ENCODE measurements around the gene TSN. TPM values are rescaled to one million over a fixed set of nuclear protein-coding genes. Genes with fewer than 3 reads are reported as not detected.

The TSN gene
- polyA plus RNA-seq, 1 of the 3 experiments (the other 2 are of a cell fraction), result 26.1 TPM

DNA sequence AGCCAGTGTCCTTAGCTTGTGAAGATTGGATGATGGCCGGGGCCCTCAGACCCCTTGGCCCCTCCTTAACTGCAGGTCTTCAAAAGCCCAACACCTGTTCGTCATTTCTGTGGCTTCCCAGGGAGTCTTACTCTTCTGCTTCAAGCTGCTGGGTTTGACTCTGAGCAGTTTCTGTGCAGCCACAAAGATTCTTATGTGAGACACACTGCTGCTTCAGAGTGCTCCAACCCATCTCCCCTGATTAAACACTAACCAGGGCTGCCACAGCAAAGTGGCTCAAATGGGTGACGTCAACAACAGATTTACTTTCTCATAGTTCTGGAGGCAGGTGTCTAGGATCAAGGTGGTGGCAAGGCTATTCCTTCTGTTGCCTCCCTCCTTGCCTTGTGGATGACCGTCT, 40.8 kb downstream of the TSN start:
- ChIA-PET POLR2A (no interaction called here), CTCF (interaction anchor here (1.8 kb wide), 1 partner anchor 15 kb away, joined by 8 read pairs; no protein-coding TSS in a partner anchor)
- TF ChIP-seq, protein P1, sequence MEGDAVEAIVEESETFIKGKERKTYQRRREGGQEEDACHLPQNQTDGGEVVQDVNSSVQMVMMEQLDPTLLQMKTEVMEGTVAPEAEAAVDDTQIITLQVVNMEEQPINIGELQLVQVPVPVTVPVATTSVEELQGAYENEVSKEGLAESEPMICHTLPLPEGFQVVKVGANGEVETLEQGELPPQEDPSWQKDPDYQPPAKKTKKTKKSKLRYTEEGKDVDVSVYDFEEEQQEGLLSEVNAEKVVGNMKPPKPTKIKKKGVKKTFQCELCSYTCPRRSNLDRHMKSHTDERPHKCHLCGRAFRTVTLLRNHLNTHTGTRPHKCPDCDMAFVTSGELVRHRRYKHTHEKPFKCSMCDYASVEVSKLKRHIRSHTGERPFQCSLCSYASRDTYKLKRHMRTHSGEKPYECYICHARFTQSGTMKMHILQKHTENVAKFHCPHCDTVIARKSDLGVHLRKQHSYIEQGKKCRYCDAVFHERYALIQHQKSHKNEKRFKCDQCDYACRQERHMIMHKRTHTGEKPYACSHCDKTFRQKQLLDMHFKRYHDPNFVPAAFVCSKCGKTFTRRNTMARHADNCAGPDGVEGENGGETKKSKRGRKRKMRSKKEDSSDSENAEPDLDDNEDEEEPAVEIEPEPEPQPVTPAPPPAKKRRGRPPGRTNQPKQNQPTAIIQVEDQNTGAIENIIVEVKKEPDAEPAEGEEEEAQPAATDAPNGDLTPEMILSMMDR (IDR thresholded peaks at IDR 0.05), result no peak
- TF ChIP-seq EP300 (IDR thresholded peaks at IDR 0.05; ENCODE audit: borderline replicate concordance in 1 of 2, low read depth in 1 of 2, low read length in 1 of 2) (no peak), MXI1 (IDR thresholded peaks at IDR 0.05; ENCODE audit: low read depth, low read length) (no peak)
- TF ChIP-seq, protein P2, sequence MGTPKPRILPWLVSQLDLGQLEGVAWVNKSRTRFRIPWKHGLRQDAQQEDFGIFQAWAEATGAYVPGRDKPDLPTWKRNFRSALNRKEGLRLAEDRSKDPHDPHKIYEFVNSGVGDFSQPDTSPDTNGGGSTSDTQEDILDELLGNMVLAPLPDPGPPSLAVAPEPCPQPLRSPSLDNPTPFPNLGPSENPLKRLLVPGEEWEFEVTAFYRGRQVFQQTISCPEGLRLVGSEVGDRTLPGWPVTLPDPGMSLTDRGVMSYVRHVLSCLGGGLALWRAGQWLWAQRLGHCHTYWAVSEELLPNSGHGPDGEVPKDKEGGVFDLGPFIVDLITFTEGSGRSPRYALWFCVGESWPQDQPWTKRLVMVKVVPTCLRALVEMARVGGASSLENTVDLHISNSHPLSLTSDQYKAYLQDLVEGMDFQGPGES (IDR thresholded peaks at IDR 0.05; ENCODE audit: low read depth, low read length), result no peak
- TF ChIP-seq, protein P3, sequence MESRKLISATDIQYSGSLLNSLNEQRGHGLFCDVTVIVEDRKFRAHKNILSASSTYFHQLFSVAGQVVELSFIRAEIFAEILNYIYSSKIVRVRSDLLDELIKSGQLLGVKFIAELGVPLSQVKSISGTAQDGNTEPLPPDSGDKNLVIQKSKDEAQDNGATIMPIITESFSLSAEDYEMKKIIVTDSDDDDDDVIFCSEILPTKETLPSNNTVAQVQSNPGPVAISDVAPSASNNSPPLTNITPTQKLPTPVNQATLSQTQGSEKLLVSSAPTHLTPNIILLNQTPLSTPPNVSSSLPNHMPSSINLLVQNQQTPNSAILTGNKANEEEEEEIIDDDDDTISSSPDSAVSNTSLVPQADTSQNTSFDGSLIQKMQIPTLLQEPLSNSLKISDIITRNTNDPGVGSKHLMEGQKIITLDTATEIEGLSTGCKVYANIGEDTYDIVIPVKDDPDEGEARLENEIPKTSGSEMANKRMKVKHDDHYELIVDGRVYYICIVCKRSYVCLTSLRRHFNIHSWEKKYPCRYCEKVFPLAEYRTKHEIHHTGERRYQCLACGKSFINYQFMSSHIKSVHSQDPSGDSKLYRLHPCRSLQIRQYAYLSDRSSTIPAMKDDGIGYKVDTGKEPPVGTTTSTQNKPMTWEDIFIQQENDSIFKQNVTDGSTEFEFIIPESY (IDR thresholded peaks at IDR 0.05; ENCODE audit: borderline replicate concordance, low read depth), result no peak
- no peak overlapping the region for H3K27ac ChIP-seq (ENCODE audit: low read depth in 2 of 2, low read length in 1 of 2)
- DNase-seq, result no peak
- H3K36me3 ChIP-seq (replicated peaks in 1 of 2; ENCODE audit: control insufficient read depth in 1 of 2, insufficient read depth in 2 of 2, low read length in 1 of 2), result no peaks in the 10 kb centered on the region
- no peaks in the 10 kb centered on the region for H3F3A ChIP-seq (replicated peaks; ENCODE audit: insufficient read depth)
- WGBS (ENCODE audit: low lambda C conversion rate), result 53% methylated on average over 3 of the region's 4 CpGs
- H3K4me3 ChIP-seq (ENCODE audit: low read depth in 2 of 2, low read length in 1 of 2), result no peak overlapping the region
- H3K9ac ChIP-seq, result no peak overlapping the region
- no peaks in the 10 kb centered on the region for H3K9me2 ChIP-seq
- no peaks in the 10 kb centered on the region for H3K9me3 ChIP-seq
- no peak overlapping the region for H2AFZ ChIP-seq (ENCODE audit: low read depth)
- no peaks in the 10 kb centered on the region for H3K79me2 ChIP-seq (ENCODE audit: insufficient read depth)
- no peak overlapping the region for H3K4me2 ChIP-seq
- no peaks in the 10 kb centered on the region for H4K20me1 ChIP-seq (ENCODE audit: insufficient read depth)
- no peaks in the 10 kb centered on the region for H3K4me1 ChIP-seq (ENCODE audit: control insufficient read depth in 1 of 2, insufficient read depth in 2 of 2, low read depth in 1 of 2, low read length in 1 of 2)
- H3K27me3 ChIP-seq (ENCODE audit: insufficient read depth), result no peaks in the 10 kb centered on the region

DNA sequence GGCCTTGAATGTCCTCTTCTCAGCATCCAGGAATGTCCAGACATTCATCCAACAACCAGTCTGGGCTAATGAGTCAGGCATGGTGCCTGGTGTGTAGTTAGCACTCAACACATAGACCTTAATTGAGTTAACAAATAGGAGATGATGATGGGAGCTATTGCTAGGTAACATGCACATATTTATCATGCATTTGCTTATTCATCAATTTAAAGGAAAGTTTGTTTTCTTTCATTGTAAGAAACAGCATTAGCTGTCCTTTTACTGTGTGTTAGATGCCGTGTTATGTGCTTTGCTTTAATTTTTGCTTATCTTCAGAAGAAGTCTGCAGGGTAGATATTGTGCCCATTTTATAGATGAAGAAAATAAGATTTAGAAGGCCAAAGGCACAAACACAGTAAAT, 43.2 kb downstream of the TSN start:
- no peaks in the 10 kb centered on the region for H3F3A ChIP-seq (replicated peaks; ENCODE audit: insufficient read depth)
- no peaks in the 10 kb centered on the region for H3K27me3 ChIP-seq (ENCODE audit: insufficient read depth)
- H3K36me3 ChIP-seq (replicated peaks in 1 of 2; ENCODE audit: control insufficient read depth in 1 of 2, insufficient read depth in 2 of 2, low read length in 1 of 2), result no peaks in the 10 kb centered on the region
- H3K4me3 ChIP-seq (ENCODE audit: low read depth in 2 of 2, low read length in 1 of 2), result no peak overlapping the region
- POLR2A ChIA-PET, result no interaction called here
- H3K9me2 ChIP-seq, result no peaks in the 10 kb centered on the region
- no peaks in the 10 kb centered on the region for H4K20me1 ChIP-seq (ENCODE audit: insufficient read depth)
- no peak overlapping the region for H2AFZ ChIP-seq (ENCODE audit: low read depth)
- H3K79me2 ChIP-seq (ENCODE audit: insufficient read depth), result no peaks in the 10 kb centered on the region
- no peak overlapping the region for H3K4me2 ChIP-seq
- H3K9me3 ChIP-seq, result 0 out of 2 replicates have a peak, but pooled peaks cover 7% of the 10 kb centered on the region
- DNase-seq, result no peak
- H3K9ac ChIP-seq, result no peak overlapping the region
- H3K27ac ChIP-seq (ENCODE audit: low read depth in 2 of 2, low read length in 1 of 2), result no peak overlapping the region
- CTCF ChIA-PET, result interaction anchor here (1.0 to 1.3 kb wide), 2 partner anchors 12 to 39 kb away, joined by 3 read pairs; no protein-coding TSS in a partner anchor
- H3K4me1 ChIP-seq (ENCODE audit: control insufficient read depth in 1 of 2, insufficient read depth in 2 of 2, low read depth in 1 of 2, low read length in 1 of 2), result no peaks in the 10 kb centered on the region
- WGBS (ENCODE audit: low lambda C conversion rate), result 58% methylated on average over 1 of the region's 1 CpG
- TF ChIP-seq, protein P1 (IDR thresholded peaks at IDR 0.05), result no peak
- no peak for TF ChIP-seq RFX5 (IDR thresholded peaks at IDR 0.05; ENCODE audit: low read length)
- TF ChIP-seq RCOR1 (IDR thresholded peaks at IDR 0.05; ENCODE audit: low read length), result no peak
- TF ChIP-seq EP300 (IDR thresholded peaks at IDR 0.05; ENCODE audit: borderline replicate concordance in 1 of 2, low read depth in 1 of 2, low read length in 1 of 2), result no peak
- no peak for TF ChIP-seq SIN3A (IDR thresholded peaks at IDR 0.05; ENCODE audit: borderline replicate concordance, low read depth, low read length)
- no peak for TF ChIP-seq NFIC (IDR thresholded peaks at IDR 0.05; ENCODE audit: borderline replicate concordance)
- no peak for TF ChIP-seq NRF1 (IDR thresholded peaks at IDR 0.05; ENCODE audit: low read depth, low read length)
- TF ChIP-seq, protein P4, sequence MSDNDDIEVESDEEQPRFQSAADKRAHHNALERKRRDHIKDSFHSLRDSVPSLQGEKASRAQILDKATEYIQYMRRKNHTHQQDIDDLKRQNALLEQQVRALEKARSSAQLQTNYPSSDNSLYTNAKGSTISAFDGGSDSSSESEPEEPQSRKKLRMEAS (IDR thresholded peaks at IDR 0.05; ENCODE audit: low read depth), result no peak
- TF ChIP-seq TAF1 (IDR thresholded peaks at IDR 0.05; ENCODE audit: borderline replicate concordance, low read depth, low read length), result no peak
- TF ChIP-seq, protein P2 (IDR thresholded peaks at IDR 0.05; ENCODE audit: low read depth, low read length), result no peak
- no peak for TF ChIP-seq RAD21 (IDR thresholded peaks at IDR 0.05; ENCODE audit: low read length)
- TF ChIP-seq, protein P5, sequence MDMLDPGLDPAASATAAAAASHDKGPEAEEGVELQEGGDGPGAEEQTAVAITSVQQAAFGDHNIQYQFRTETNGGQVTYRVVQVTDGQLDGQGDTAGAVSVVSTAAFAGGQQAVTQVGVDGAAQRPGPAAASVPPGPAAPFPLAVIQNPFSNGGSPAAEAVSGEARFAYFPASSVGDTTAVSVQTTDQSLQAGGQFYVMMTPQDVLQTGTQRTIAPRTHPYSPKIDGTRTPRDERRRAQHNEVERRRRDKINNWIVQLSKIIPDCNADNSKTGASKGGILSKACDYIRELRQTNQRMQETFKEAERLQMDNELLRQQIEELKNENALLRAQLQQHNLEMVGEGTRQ (IDR thresholded peaks at IDR 0.05; ENCODE audit: borderline replicate concordance, low read depth, low read length), result no peak
- no peak for TF ChIP-seq SMC3 (IDR thresholded peaks at IDR 0.05; ENCODE audit: low read depth, low read length)
- TF ChIP-seq FOSL2 (IDR thresholded peaks at IDR 0.05; ENCODE audit: borderline replicate concordance, low read depth), result no peak
- no peak for TF ChIP-seq JUND (IDR thresholded peaks at IDR 0.05)

Measured in SK-N-SH (cell line).